ENCODE measurements around the gene PAX3. TPM values are rescaled to one million over a fixed set of nuclear protein-coding genes. Genes with fewer than 3 reads are reported as not detected.

Gene PAX3
- total RNA-seq, 2 donors from 2014 or later: not detected

DNA sequence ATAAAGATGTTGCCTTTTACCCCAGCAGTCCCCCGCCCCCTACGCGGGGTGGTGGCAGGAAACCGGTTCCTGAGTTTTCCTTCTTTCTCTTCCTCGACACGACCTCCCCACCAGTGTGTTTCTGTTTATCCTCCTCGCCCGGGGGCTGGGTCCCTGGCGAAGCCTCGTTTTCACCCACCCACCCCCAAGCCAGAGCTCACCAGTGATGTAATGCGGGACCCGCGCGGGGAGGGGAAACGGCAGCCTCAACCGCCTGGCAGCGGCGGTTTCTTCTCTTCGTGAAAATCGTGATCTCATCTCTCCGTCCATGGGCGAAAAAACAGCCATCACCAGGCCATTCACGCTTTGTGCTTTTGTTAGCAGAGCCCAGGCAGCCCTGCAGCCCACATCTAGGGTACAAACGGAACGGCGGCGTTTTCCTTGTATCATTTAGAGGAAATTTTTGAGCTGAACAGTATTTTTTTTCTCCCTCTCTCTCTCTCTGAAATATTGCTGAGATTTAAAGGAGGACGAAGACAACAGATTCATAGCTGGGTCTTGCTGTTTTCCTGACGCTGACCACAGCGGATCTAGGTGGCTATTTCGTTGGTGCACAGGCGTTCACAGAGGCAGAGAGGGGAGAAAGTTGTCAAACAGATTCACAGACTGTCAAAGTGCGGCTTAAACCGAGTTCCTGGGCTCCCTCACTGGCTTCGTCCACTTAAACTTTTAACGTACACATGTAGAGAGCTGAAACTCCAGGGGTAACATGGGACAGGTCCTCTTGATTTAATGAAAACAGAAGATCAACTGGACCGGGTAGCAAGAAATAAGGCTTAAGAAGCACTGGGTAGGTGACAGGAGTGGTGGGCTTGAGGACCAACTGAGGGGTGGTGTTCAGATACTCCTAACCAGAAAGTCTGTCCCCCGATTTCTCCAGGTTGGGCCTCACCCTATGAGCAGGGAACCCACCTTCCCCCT is 21.9 kb upstream of the PAX3 start:
- Histone ChIP-seq H3K4me1 (replicated peaks) (peaks cover 4% of the 10 kb centered on the region), H3K27me3 (replicated peaks; ENCODE audit: insufficient read depth) (no peaks in the 10 kb centered on the region), H3K4me3 (peak overlapping the region; percentile 21 to 32), H3K36me3 (no peaks in the 10 kb centered on the region), H3K27ac (no peak overlapping the region), H3K9me3 (no peaks in the 10 kb centered on the region)
- TF ChIP-seq POLR2A (IDR thresholded peaks at IDR 0.05) (no peak), POLR2AphosphoS5 (IDR thresholded peaks at IDR 0.05) (no peak)
- TF ChIP-seq, protein P1, sequence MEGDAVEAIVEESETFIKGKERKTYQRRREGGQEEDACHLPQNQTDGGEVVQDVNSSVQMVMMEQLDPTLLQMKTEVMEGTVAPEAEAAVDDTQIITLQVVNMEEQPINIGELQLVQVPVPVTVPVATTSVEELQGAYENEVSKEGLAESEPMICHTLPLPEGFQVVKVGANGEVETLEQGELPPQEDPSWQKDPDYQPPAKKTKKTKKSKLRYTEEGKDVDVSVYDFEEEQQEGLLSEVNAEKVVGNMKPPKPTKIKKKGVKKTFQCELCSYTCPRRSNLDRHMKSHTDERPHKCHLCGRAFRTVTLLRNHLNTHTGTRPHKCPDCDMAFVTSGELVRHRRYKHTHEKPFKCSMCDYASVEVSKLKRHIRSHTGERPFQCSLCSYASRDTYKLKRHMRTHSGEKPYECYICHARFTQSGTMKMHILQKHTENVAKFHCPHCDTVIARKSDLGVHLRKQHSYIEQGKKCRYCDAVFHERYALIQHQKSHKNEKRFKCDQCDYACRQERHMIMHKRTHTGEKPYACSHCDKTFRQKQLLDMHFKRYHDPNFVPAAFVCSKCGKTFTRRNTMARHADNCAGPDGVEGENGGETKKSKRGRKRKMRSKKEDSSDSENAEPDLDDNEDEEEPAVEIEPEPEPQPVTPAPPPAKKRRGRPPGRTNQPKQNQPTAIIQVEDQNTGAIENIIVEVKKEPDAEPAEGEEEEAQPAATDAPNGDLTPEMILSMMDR (IDR thresholded peaks at IDR 0.05): no peak
- 32% methylated on average over 38 of the region's 38 CpGs for WGBS
- intact Hi-C loops (cut with DNase I): no loop called here
- no peak for DNase-seq (ENCODE audit: low spot score)

GRCh38 chr2:222319586-222320435 is 21.0 kb upstream of the PAX3 start:
- Histone ChIP-seq H3K27me3 (replicated peaks; ENCODE audit: insufficient read depth) (no peaks in the 10 kb centered on the region), H3K4me3 (peak overlapping the region; percentile 21 to 32), H3K9me3 (no peaks in the 10 kb centered on the region), H3K27ac (no peak overlapping the region), H3K4me1 (replicated peaks) (peaks cover 4% of the 10 kb centered on the region), H3K36me3 (no peaks in the 10 kb centered on the region)
- DNase-seq (ENCODE audit: low spot score): no peak
- TF ChIP-seq POLR2A (IDR thresholded peaks at IDR 0.05) (no peak), POLR2AphosphoS5 (IDR thresholded peaks at IDR 0.05) (no peak)
- TF ChIP-seq, protein P1 (IDR thresholded peaks at IDR 0.05): no peak
- under 1% methylated on average over 25 of the region's 96 CpGs for WGBS
- intact Hi-C loops (cut with DNase I): loop anchor here (5.0 kb wide), 1 partner anchor 242 kb away; no protein-coding TSS in a partner anchor

DNA sequence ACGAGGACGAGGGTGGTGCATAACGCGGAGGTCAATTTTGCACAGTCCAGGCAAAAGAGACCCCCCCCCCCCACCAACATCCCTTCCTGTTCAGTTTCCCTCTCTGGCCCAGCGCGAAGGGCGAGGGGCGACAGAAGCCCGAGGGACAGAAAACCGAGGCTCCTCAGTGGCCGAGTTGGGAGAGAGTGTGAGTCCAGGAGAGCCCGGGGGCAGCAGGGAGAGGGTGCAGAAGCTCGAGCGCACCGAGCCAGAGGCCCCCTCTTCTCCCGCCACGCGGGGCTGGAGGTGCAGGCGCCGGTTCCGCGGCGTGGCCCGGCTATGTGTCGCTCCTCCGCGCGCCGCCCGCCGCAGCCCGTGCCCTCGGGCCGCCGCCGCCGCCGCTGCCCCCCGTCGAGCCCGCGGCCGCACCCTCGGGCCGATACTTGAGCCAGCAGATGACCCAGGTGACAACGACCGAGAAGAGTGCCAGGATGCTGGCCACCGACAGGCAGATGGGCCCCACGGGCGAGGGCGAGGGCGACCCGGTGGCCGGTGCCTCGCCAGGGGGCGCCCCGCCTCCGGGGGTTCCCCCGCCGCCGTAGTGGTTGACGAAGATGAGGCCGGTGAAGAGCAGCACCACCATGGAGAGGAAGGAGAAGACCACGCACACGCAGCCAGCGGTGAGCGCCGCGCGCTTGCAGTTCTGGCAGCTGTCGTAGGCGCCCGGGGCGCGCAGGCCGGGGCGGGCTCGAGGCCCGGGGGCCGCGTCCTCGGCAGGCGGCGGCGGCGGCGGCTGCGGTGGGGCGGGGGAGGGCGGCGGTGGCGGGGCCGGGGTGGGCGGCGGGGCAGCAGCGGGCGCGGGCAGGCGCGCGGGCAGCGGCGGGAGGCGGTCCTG is 20.2 kb upstream of the PAX3 start:
- Histone ChIP-seq H3K36me3 (no peaks in the 10 kb centered on the region), H3K27me3 (replicated peaks; ENCODE audit: insufficient read depth) (no peaks in the 10 kb centered on the region), H3K4me3 (peak overlapping the region; percentile 22 to 26), H3K9me3 (no peaks in the 10 kb centered on the region), H3K27ac (no peak overlapping the region), H3K4me1 (replicated peaks) (peaks cover 4% of the 10 kb centered on the region)
- no peak for DNase-seq (ENCODE audit: low spot score)
- TF ChIP-seq, protein P1 (IDR thresholded peaks at IDR 0.05): peak in 2 of 4 experiments; percentile 21 to 34
- TF ChIP-seq POLR2AphosphoS5 (IDR thresholded peaks at IDR 0.05) (no peak), POLR2A (IDR thresholded peaks at IDR 0.05) (no peak)
- intact Hi-C loops (cut with DNase I): loop anchor here (5.0 kb wide), 1 partner anchor 243 kb away; no protein-coding TSS in a partner anchor
- 0% methylated on average over 42 of the region's 104 CpGs for WGBS

GRCh38 chr2:222318026-222318711 is 19.4 kb upstream of the PAX3 start:
- H3K36me3 ChIP-seq: no peaks in the 10 kb centered on the region

More at GRCh38 chr2:222318026-222318711, 19.4 kb upstream of the PAX3 start:
- Histone ChIP-seq H3K4me3 (peak overlapping the region; percentile 22 to 26), H3K9me3 (no peaks in the 10 kb centered on the region), H3K27ac (no peak overlapping the region), H3K27me3 (replicated peaks; ENCODE audit: insufficient read depth) (no peaks in the 10 kb centered on the region), H3K4me1 (replicated peaks) (peaks cover 4% of the 10 kb centered on the region)
- TF ChIP-seq POLR2AphosphoS5 (IDR thresholded peaks at IDR 0.05) (no peak), POLR2A (IDR thresholded peaks at IDR 0.05) (no peak)
- TF ChIP-seq, protein P1 (IDR thresholded peaks at IDR 0.05): peak in 3 of 4 experiments; percentile 42 to 58 (median 46)
- intact Hi-C loops (cut with DNase I): loop anchor here (5.0 kb wide), 1 partner anchor 244 kb away; no protein-coding TSS in a partner anchor
- WGBS: under 1% methylated on average over 41 of the region's 41 CpGs
- peak; percentile 41 for DNase-seq (ENCODE audit: low spot score)

Measured in prostate gland (tissue), 2 donors.